Natural killer cell treated with Interleukin-12 subunit alpha and Interleukin-12 subunit beta and Interleukin-15 and Interleukin-18, amount 100 ng/mL, for 72 hours (primary cell): ENCODE data around the gene PLBD2. TPM values are rescaled to one million over a fixed set of nuclear protein-coding genes. Genes with fewer than 3 reads are reported as not detected.

Experiments
- ATAC-seq, 2 donors: fragments of 150-1000 bp; cut with Tn5 transposase in 1 of 2; sonication (Bioruptor Pico), chemical (Tn5 transposase) in 1 of 2; 2 replicates each; pipeline ENCODE4 v1.10.0; 2021
- DNase-seq: peaks from one replicate; pipeline ENCODE4 v3.0.0; 2022; ENCODE audit warnings: low spot score
- H3K27ac Mint-ChIP-seq, 2 donors: 1 replicate in 1 of 2; 2 replicates in 1 of 2; pipeline ENCODE4 v1.8.0; 2022; ENCODE audit warnings: mixed read lengths in 2 of 2, mild to moderate bottlenecking in 1 of 2, moderate library complexity in 1 of 2
- H3K27me3 Mint-ChIP-seq, 2 donors: 1 replicate in 1 of 2; 2 replicates in 1 of 2; pipeline ENCODE4 v1.8.0; 2022; ENCODE audit warnings: mixed read lengths in 2 of 2
- H3K36me3 Mint-ChIP-seq: one replicate; pipeline ENCODE4 v1.8.0; 2022; ENCODE audit warnings: mixed read lengths
- H3K4me1 Mint-ChIP-seq, 2 donors: 1 replicate in 1 of 2; 2 replicates in 1 of 2; pipeline ENCODE4 v1.8.0; 2022; ENCODE audit warnings: low read depth in 2 of 2, mixed read lengths in 2 of 2, mild to moderate bottlenecking in 1 of 2
- H3K4me3 Mint-ChIP-seq: one replicate; pipeline ENCODE4 v1.8.0; 2022; ENCODE audit warnings: mixed read lengths
- H3K9me3 Mint-ChIP-seq: 2 replicates; pipeline ENCODE4 v1.8.0; 2022; ENCODE audit warnings: mixed read lengths
- total RNA-seq, 2 donors: library from RNA; stranded (reverse); gene quantifications; one replicate each; pipeline ENCODE4 v1.2.3, GENCODE V29; 2022

The PLBD2 gene
- total RNA-seq, 2 donors from 2014 or later: 23.2 to 26.8 TPM

- ATAC-seq: peak in 1 of 2 donors; percentile 37
- Mint-ChIP-seq H3K9me3 (no peaks in the 10 kb centered on the region), H3K36me3 (no peaks in the 10 kb centered on the region), H3K27me3 (peaks cover 0 to 8% of the 10 kb centered on the region in 2 donors), H3K4me3 (no peak overlapping the region), H3K4me1 (no peaks in the 10 kb centered on the region), H3K27ac (no peak overlapping the region)
- DNase-seq: no peak
Measured at GRCh38 chr12:113436993-113437728, 78.8 kb downstream of the PLBD2 start.

GRCh38 chr12:113437729-113438100 lies 79.3 kb downstream of the PLBD2 start:
- Mint-ChIP-seq H3K9me3 (no peaks in the 10 kb centered on the region), H3K27me3 (peaks cover 0 to 6% of the 10 kb centered on the region in 2 donors), H3K4me3 (no peak overlapping the region), H3K27ac (no peak overlapping the region), H3K4me1 (no peaks in the 10 kb centered on the region), H3K36me3 (no peaks in the 10 kb centered on the region)
- no peak for ATAC-seq
- no peak for DNase-seq

GRCh38 chr12:113438523-113439300 lies 80.3 kb downstream of the PLBD2 start:
- peaks cover 0 to 6% of the 10 kb centered on the region in 2 donors for H3K27me3 Mint-ChIP-seq
- H3K4me1 Mint-ChIP-seq: no peaks in the 10 kb centered on the region
- no peaks in the 10 kb centered on the region for H3K9me3 Mint-ChIP-seq
- no peaks in the 10 kb centered on the region for H3K36me3 Mint-ChIP-seq
- DNase-seq (no peak), ATAC-seq (no peak)
- no peak overlapping the region for H3K4me3 Mint-ChIP-seq
- H3K27ac Mint-ChIP-seq: no peak overlapping the region

GRCh38 chr12:113439301-113439597 lies 80.9 kb downstream of the PLBD2 start:
- H3K27me3 Mint-ChIP-seq: peaks cover 0 to 6% of the 10 kb centered on the region in 2 donors
- DNase-seq (no peak), ATAC-seq (no peak)
- no peak overlapping the region for H3K4me3 Mint-ChIP-seq
- no peaks in the 10 kb centered on the region for H3K4me1 Mint-ChIP-seq
- no peak overlapping the region for H3K27ac Mint-ChIP-seq
- H3K9me3 Mint-ChIP-seq: no peaks in the 10 kb centered on the region
- H3K36me3 Mint-ChIP-seq: no peaks in the 10 kb centered on the region

- no peak overlapping the region for H3K4me3 Mint-ChIP-seq
- H3K4me1 Mint-ChIP-seq: no peaks in the 10 kb centered on the region
- H3K27me3 Mint-ChIP-seq: peaks cover 0 to 6% of the 10 kb centered on the region in 2 donors
- DNase-seq: no peak
- no peak for ATAC-seq
- H3K27ac Mint-ChIP-seq: no peak overlapping the region
- H3K36me3 Mint-ChIP-seq: no peaks in the 10 kb centered on the region
- no peaks in the 10 kb centered on the region for H3K9me3 Mint-ChIP-seq
Measured at GRCh38 chr12:113439606-113440030, 81.2 kb downstream of the PLBD2 start.

- no peaks in the 10 kb centered on the region for H3K9me3 Mint-ChIP-seq
- no peak overlapping the region for H3K4me3 Mint-ChIP-seq
- peaks cover 0 to 2% of the 10 kb centered on the region in 2 donors for H3K4me1 Mint-ChIP-seq
- no peak for DNase-seq
- ATAC-seq: no peak
- H3K27me3 Mint-ChIP-seq: peaks cover 0 to 6% of the 10 kb centered on the region in 2 donors
- H3K36me3 Mint-ChIP-seq: no peaks in the 10 kb centered on the region
- no peak overlapping the region for H3K27ac Mint-ChIP-seq
Measured at GRCh38 chr12:113440336-113440735, 81.9 kb downstream of the PLBD2 start.

Other genes starting within 250 kb of the PLBD2 start
- gene RASAL1, start 222.8 kb upstream of the PLBD2 start, total RNA-seq: not detected
- under 1 TPM in 1 of 2 donors, not detected in 1; 0.28 TPM for gene CFAP73, start 208.9 kb upstream of the PLBD2 start, total RNA-seq
- gene DDX54, start 173.1 kb upstream of the PLBD2 start, total RNA-seq: 100 to 1,000 TPM in 1 of 2 donors, 10 to 100 TPM in 1; 85.8 to 143 TPM
- gene RITA1, start 172.9 kb upstream of the PLBD2 start, total RNA-seq: 10 to 100 TPM; 19.6 to 27.3 TPM
- gene TPCN1, start 137.1 kb upstream of the PLBD2 start, total RNA-seq: 10 to 100 TPM; 14.1 to 43.6 TPM
- gene SLC8B1, start 23.5 kb upstream of the PLBD2 start, total RNA-seq: 10 to 100 TPM; 19.9 to 28.3 TPM
- not detected for gene SDS, start 45.3 kb downstream of the PLBD2 start, total RNA-seq
- 1 to 10 TPM in 1 of 2 donors, under 1 TPM in 1; 0.76 to 2.6 TPM for gene SDSL, start 63.8 kb downstream of the PLBD2 start, total RNA-seq
- not detected for gene LHX5, start 113.3 kb downstream of the PLBD2 start, total RNA-seq